Right cardiac atrium (tissue), 5 donors: Measurements from ENCODE around the gene ARHGAP30. TPM values are rescaled to one million over a fixed set of nuclear protein-coding genes. Genes with fewer than 3 reads are reported as not detected.
"Not testable (repeated sequence)": the region's sequence is repeated elsewhere in the genome, so short reads cannot be mapped to it uniquely, and the experiment has no call there.

Experiments
- ATAC-seq, 2 donors: fragments of 200-7000 bp; cut with Tn5 transposase; one replicate each; pipeline versions ENCODE4 v1.8.0 to v1.9.1; 2020; ENCODE audit warnings: moderate library complexity in 2 of 2, mild to moderate bottlenecking in 1 of 2
- DNase-seq, 3 donors: peaks; one replicate each; pipeline ENCODE4 v3.0.0-alpha.2; 2020
- H3K27ac ChIP-seq: one replicate; pipeline ENCODE4 v1.5.1; 2013; ENCODE audit warnings: mild to moderate bottlenecking, low read length, control low read depth, moderate library complexity
- H3K27me3 ChIP-seq: one replicate; pipeline ENCODE4 v1.6.1; 2013; ENCODE audit not compliant: control insufficient read depth, insufficient read depth
- H3K4me1 ChIP-seq: one replicate; pipeline ENCODE4 v1.6.1; 2013; ENCODE audit warnings: low read length; ENCODE audit not compliant: control insufficient read depth, insufficient read depth
- H3K4me3 ChIP-seq: one replicate; pipeline ENCODE4 v1.5.1; 2013; ENCODE audit warnings: low read length, control low read depth
- H3K9me3 ChIP-seq: one replicate; pipeline ENCODE4 v1.6.1; 2013; ENCODE audit warnings: low read length; ENCODE audit not compliant: control insufficient read depth
- WGBS: extraction: QIAGEN DNeasy Blood & Tissue Kit; methylation state at CpG from one replicate; pipeline ENCODE4 v1.1.7; 2013; 5-methylcytosine and 5-hydroxymethylcytosine counted together
- intact Hi-C, 4 donors: fragments of 100-400 bp; cut with DNase I; formaldehyde crosslinking; loops; one replicate each; pipeline versions ENCODE4 v1.11.0 to v1.14.0; 2022 to 2023
- long read RNA-seq, 4 donors: library from polyadenylated mRNA; unstranded; transcript quantifications; one replicate each; pipeline ENCODE4 v2.0.0, GENCODE V29; 2020 to 2021
- polyA plus RNA-seq: library from polyadenylated mRNA; stranded (reverse); fragments of 200-250 nt; gene quantifications from one replicate; pipeline ENCODE4 v1.2.3, GENCODE V29; 2013
- total RNA-seq, 4 donors: library from RNA; stranded (reverse); fragmentation: NEBNext Ultra II Directional; extraction: Animal tissue kit (Norgen Biotek cat#: 25700); gene quantifications; one replicate each; pipeline ENCODE4 v1.2.1, GENCODE V29; 2021
- donor health status: healthy with polysubstance abuse.
- donor health status: DM: no; HTN: yes; CAD: no.
- donor health status: DM: no; HTN: no; CAD: no.
- donor health status: DM: no; HTN: yes; CAD: no; lungs with severe emphysema.
- donor health status: DM: yes; HTN: yes; CAD: no.

The ARHGAP30 gene
- total RNA-seq, result 1 to 10 TPM; 2.7 to 5.0 (median 4.7) TPM
- polyA plus RNA-seq, result 1.5 TPM
- long read RNA-seq, donor 1, full-length matches to known transcripts, result 5 of 11 reads
- long read RNA-seq, donor 1, partial matches to known transcripts, result 1 of 11 reads
- long read RNA-seq, donor 1, other reads (novel, unspliced or antisense), result 5 of 11 reads
- long read RNA-seq, donor 2, full-length matches to known transcripts, result 4 of 8 reads
- long read RNA-seq, donor 2, partial matches to known transcripts, result 2 of 8 reads
- long read RNA-seq, donor 2, other reads (novel, unspliced or antisense), result 2 of 8 reads
- long read RNA-seq, donor 3, full-length matches to known transcripts, result 3 of 9 reads
- long read RNA-seq, donor 3, partial matches to known transcripts, result 4 of 9 reads
- long read RNA-seq, donor 3, other reads (novel, unspliced or antisense), result 2 of 9 reads
- long read RNA-seq, donor 4, full-length matches to known transcripts, result 1 of 3 reads
- long read RNA-seq, donor 4, partial matches to known transcripts, result 0 of 3 reads
- long read RNA-seq, donor 4, other reads (novel, unspliced or antisense), result 2 of 3 reads

- H3K4me1 ChIP-seq, result no peaks in the 10 kb centered on the region
- 70% methylated on average over 9 of the region's 9 CpGs for WGBS
- peak; percentile 61 to 86 (median 85) for DNase-seq
- no peaks in the 10 kb centered on the region for H3K9me3 ChIP-seq
- peak within 1 kb of the TSS; percentile 33 for H3K4me3 ChIP-seq
- peak; percentile 59 to 67 for ATAC-seq
- H3K27ac ChIP-seq, result peak within 1 kb of the TSS; percentile 46
- H3K27me3 ChIP-seq, result no peaks in the 10 kb centered on the region
- intact Hi-C loops, result loop anchor here in 1 of 4 donors (10.0 kb wide), 1 partner anchor 65 kb away; the partner anchor contains the start of gene DEDD
These were observed at the start of gene ARHGAP30 for GRCh38 chr1:161069731-161070270. Gene ARHGAP30, minus strand, starts transcription at chr1:161069891. Its CDS starts 267 bp downstream, at chr1:161069624.

GRCh38 chr1:161117759-161118581 lies 48.3 kb upstream of the ARHGAP30 start, which contains the start of the genes NIT1 and PFDN2:
Gene NIT1, plus strand, starts transcription at chr1:161118105. Its CDS starts 72 bp downstream, at chr1:161118177.
Gene PFDN2, minus strand, starts transcription at chr1:161118037. Its CDS starts 11 bp downstream, at chr1:161118026.
- ATAC-seq (peak; percentile 93), DNase-seq (peak; percentile 91 to 95 (median 94))
- intact Hi-C loops, result no loop called here
- no peaks in the 10 kb centered on the region for H3K27me3 ChIP-seq
- WGBS, result under 1% methylated on average over 58 of the region's 58 CpGs
- H3K9me3 ChIP-seq, result no peaks in the 10 kb centered on the region
- H3K4me3 ChIP-seq, result peak within 1 kb of the TSS; percentile 92
- peaks cover 16% of the 10 kb centered on the region for H3K4me1 ChIP-seq
- peak within 1 kb of the TSS; percentile 90 for H3K27ac ChIP-seq

- H3K27me3 ChIP-seq, H3K9me3 ChIP-seq, ATAC-seq, intact Hi-C loops, H3K27ac ChIP-seq, H3K4me3 ChIP-seq, DNase-seq: not testable (repeated sequence)
- H3K4me1 ChIP-seq, result peaks cover 16% of the 10 kb centered on the region
- 88% methylated on average over 6 of the region's 6 CpGs for WGBS
These were observed 46.3 kb upstream of the ARHGAP30 start for GRCh38 chr1:161115961-161116360.

DNA sequence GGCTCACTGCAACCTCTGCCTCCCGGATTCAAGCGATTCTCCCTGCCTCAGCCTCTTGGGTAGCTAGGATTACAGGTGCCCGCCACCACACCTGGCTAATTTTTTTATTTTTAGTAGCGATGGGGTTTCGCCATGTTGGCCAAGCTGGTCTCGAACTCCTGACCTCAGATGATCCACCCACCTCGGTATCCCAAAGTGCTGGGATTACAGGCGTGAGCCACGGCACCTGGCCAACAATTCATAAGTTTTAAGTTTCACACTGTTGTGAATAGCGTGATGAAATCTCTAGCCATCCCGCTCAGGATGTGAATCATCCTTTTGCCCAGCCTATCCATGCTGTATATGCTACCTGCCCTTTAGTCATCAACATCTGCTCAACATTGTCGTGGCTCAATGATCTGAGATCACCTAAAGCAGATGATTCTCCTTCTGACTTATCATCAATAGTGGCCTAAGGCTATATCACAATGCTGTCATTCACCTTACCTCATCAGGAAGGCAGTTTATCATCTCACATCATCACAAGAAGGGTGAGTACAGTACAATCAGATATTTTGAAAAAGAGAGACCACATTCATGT lies 45.5 kb upstream of the ARHGAP30 start:
- H3K4me3 ChIP-seq, result no peak overlapping the region
- H3K9me3 ChIP-seq, result no peaks in the 10 kb centered on the region
- ATAC-seq (no peak), DNase-seq (no peak)
- intact Hi-C loops, result no loop called here
- no peak overlapping the region for H3K27ac ChIP-seq
- H3K27me3 ChIP-seq, result no peaks in the 10 kb centered on the region
- peaks cover 16% of the 10 kb centered on the region for H3K4me1 ChIP-seq
- WGBS, result 91% methylated on average over 12 of the region's 12 CpGs

GRCh38 chr1:161114556-161114955 lies 44.9 kb upstream of the ARHGAP30 start:
- Histone ChIP-seq H3K27me3 (no peaks in the 10 kb centered on the region), H3K4me1 (peaks cover 16% of the 10 kb centered on the region), H3K4me3 (no peak overlapping the region), H3K9me3 (no peaks in the 10 kb centered on the region), H3K27ac (no peak overlapping the region)
- DNase-seq, result no peak
- WGBS, result 77% methylated on average over 2 of the region's 2 CpGs
- no peak for ATAC-seq
- intact Hi-C loops, result no loop called here

DNA sequence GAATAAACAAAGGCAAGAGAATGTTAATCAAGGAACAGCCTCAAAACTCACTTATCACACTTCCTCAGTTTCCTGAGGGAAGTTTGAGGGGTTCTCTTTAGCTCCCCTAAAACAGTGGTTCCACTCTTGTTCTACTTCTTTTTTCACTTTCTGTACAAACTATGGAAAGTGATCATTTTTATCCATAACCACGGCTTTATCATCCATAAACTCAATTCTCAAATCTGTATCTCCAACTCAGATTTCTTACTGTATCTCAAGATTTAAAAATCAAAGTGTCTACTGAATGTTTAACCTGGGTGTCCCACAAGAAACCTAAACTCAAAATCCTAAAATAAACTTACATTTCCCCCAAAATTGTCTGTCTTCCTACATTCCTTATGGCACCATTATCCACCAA lies 44.2 kb upstream of the ARHGAP30 start:
- ATAC-seq (no peak), DNase-seq (no peak)
- H3K4me1 ChIP-seq, result peaks cover 11% of the 10 kb centered on the region
- intact Hi-C loops, result no loop called here
- no peak overlapping the region for H3K4me3 ChIP-seq
- H3K27me3 ChIP-seq, result no peaks in the 10 kb centered on the region
- WGBS, result 67% methylated on average over 1 of the region's 1 CpG
- no peaks in the 10 kb centered on the region for H3K9me3 ChIP-seq
- no peak overlapping the region for H3K27ac ChIP-seq

GRCh38 chr1:161111527-161111926 lies 41.8 kb upstream of the ARHGAP30 start:
- WGBS, result 66% methylated on average over 2 of the region's 2 CpGs
- H3K4me1 ChIP-seq, result peaks cover 7% of the 10 kb centered on the region
- DNase-seq, result no peak

DNA sequence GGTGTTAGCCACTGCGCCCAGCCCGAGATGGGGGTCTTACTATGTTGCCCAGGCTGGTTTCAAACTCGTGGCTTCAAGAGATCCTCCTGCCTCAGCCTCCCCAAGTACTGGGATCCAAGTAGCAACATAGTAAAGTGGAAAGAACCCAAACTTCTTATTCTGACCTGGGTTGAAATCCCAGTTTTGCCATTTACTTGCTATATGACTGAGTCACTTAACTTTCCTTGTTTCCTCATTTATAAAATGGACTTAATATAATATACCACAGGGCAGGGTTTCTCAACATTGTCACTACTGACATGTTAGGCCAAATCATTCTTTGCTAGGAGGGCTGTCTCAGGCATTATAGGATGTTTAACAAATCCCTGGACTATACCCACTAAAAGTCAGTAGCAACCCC lies 41.4 kb upstream of the ARHGAP30 start:
- no peaks in the 10 kb centered on the region for H3K9me3 ChIP-seq
- no peak overlapping the region for H3K27ac ChIP-seq
- intact Hi-C loops, result no loop called here
- no peaks in the 10 kb centered on the region for H3K27me3 ChIP-seq
- H3K4me3 ChIP-seq, result no peak overlapping the region
- no peak for DNase-seq
- no peak for ATAC-seq
- whole genome bisulfite sequencing, result 91% methylated on average over 3 of the region's 3 CpGs
- peaks cover 7% of the 10 kb centered on the region for H3K4me1 ChIP-seq

More at GRCh38 chr1:161111527-161111926, 41.8 kb upstream of the ARHGAP30 start:
- H3K9me3 ChIP-seq, result no peaks in the 10 kb centered on the region
- ATAC-seq, result no peak
- no peak overlapping the region for H3K4me3 ChIP-seq
- intact Hi-C loops, result no loop called here
- no peak overlapping the region for H3K27ac ChIP-seq
- H3K27me3 ChIP-seq, result no peaks in the 10 kb centered on the region

GRCh38 chr1:161106431-161106830 lies 36.7 kb upstream of the ARHGAP30 start:
- intact Hi-C loops, result no loop called here
- WGBS, result 94% methylated on average over 1 of the region's 1 CpG
- Histone ChIP-seq H3K9me3 (no peaks in the 10 kb centered on the region), H3K27ac (no peak overlapping the region), H3K27me3 (no peaks in the 10 kb centered on the region), H3K4me3 (no peak overlapping the region), H3K4me1 (no peaks in the 10 kb centered on the region)
- DNase-seq, result no peak
- no peak for ATAC-seq

- intact Hi-C loops, result no loop called here
- H3K27me3 ChIP-seq, result no peaks in the 10 kb centered on the region
- ATAC-seq, result no peak
- H3K9me3 ChIP-seq, result no peaks in the 10 kb centered on the region
- DNase-seq, result peak in 1 of 3 donors; percentile 71
- no peak overlapping the region for H3K4me3 ChIP-seq
- H3K27ac ChIP-seq, result no peak overlapping the region
- peaks cover 5% of the 10 kb centered on the region for H3K4me1 ChIP-seq
- WGBS, result 34% methylated on average over 2 of the region's 2 CpGs
These were observed 30.9 kb upstream of the ARHGAP30 start for GRCh38 chr1:161100556-161100955.
